Body of pancreas (tissue), 4 donors: ENCODE data around the gene HIC1. TPM values are rescaled to one million over a fixed set of nuclear protein-coding genes. Genes with fewer than 3 reads are reported as not detected.

Source experiments
- ATAC-seq: fragments of 150-250 bp; one replicate; pipeline ENCODE4 v1.9.1; 2016
- DNase-seq, 4 donors: peaks; one replicate each; pipeline ENCODE4 v3.0.0-alpha.2; 2019
- H3K27ac ChIP-seq, 4 donors: fragments of 200-600 bp; sonication (generic); 1 replicate in 3 of 4; 2 replicates in 1 of 4; pipeline versions ENCODE4 v1.5.1 to v1.6.1; 2016 to 2019; ENCODE audit warnings: mild to moderate bottlenecking in 1 of 4, mixed read lengths in 1 of 4, moderate library complexity in 1 of 4
- H3K27me3 ChIP-seq, 2 donors: fragments of 200-600 bp; sonication (generic); one replicate each; pipeline ENCODE4 v1.6.0; 2016; ENCODE audit warnings: mild to moderate bottlenecking in 1 of 2
- H3K36me3 ChIP-seq, 2 donors: fragments of 200-600 bp; sonication (generic); replicated peaks in 1 of 2; 2 replicates each; pipeline ENCODE4 v1.5.1; 2016; ENCODE audit warnings: low read depth in 2 of 2; ENCODE audit not compliant: insufficient read depth in 1 of 2
- H3K4me1 ChIP-seq: fragments of 200-600 bp; sonication (generic); one replicate; pipeline ENCODE4 v1.6.0; 2016
- H3K4me3 ChIP-seq, 2 donors: fragments of 200-600 bp; sonication (generic); 1 replicate in 1 of 2; 2 replicates in 1 of 2; pipeline ENCODE4 v1.5.1; 2016 to 2019
- H3K9me3 ChIP-seq, 3 donors: fragments of 200-600 bp; sonication (generic); 1 replicate in 2 of 3; 2 replicates in 1 of 3; pipeline ENCODE4 v1.5.1; 2016
- POLR2A ChIP-seq, 3 donors: fragments of 450-650 bp; IDR thresholded peaks; one replicate each; pipeline ENCODE4 v1.6.1; 2016; ENCODE audit warnings: antibody characterized with exemption in 3 of 3, mild to moderate bottlenecking in 2 of 3
- WGBS, 2 donors: methylation state at CpG; one replicate each; pipeline ENCODE4 v1.1.5; 2017; 5-methylcytosine and 5-hydroxymethylcytosine counted together
- intact Hi-C: fragments of 100-400 bp; cut with DNase I; formaldehyde crosslinking; loops from one replicate; pipeline ENCODE4 v1.15.1; 2023
- total RNA-seq, 2 donors: library from RNA; depleted of rRNA; stranded (reverse); fragments of >200 nt; gene quantifications; one replicate each; pipeline ENCODE4 v1.1.0, GENCODE V29; 2016
- TF ChIP-seq, protein P1 (sequence below), 7 experiments: fragments of 450-650 bp in 4 of 7; fragments of 200-600 bp in 3 of 7; sonication (generic) in 3 of 7; IDR thresholded peaks; one replicate each; pipeline ENCODE4 v1.5.1; 2016 to 2019; ENCODE audit warnings: antibody characterized with exemption in 7 of 7

HIC1 gene
- total RNA-seq, 2 donors from 2014 or later = 9.6 to 18.1 TPM

DNA sequence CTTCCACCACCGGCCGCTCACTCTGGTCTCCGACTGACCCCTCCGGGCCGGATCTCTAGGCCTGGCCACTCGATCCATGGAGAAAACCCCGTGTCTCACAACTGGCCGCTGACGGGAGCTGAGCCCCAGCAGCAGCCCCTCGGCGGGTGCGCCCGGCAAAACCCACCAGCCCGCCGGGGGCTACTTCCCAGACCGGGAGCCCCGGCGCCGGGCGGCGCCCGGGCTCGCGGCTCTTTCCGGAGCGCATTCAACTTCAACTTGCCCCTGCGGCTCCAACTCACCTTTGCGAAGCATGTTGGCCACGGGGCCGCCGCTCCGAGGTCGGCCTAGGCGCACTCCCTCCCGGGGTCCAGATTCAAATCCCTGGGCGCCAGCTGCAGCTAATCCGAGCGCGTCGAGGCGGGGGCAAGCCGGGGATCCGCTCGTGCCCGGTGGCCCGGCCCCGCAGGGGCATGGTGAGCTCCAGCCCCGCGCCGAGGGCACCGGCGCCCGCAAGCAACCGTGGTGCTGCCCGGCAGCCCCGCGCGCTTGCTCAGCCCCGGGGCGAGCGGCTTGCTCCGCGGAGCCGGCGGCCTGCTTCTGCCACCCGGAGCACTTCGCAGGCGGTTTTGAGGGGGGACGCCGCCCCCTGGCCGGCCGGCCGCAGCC is 30.2 kb upstream of the HIC1 start:
- Histone ChIP-seq H3K36me3 (no peaks in the 10 kb centered on the region), H3K4me3 (peak overlapping the region; percentile 9 to 29), H3K27me3 (no peaks in the 10 kb centered on the region), H3K4me1 (peaks cover 33% of the 10 kb centered on the region), H3K27ac (peak overlapping the region in 3 of 4 donors; percentile 47 to 72 (median 53)), H3K9me3 (no peaks in the 10 kb centered on the region)
- DNase-seq = no peak
- intact Hi-C loops = loop anchor here (5.0 kb wide), 1 partner anchor 117 kb away; no protein-coding TSS in a partner anchor
- 0 to 1% methylated on average over 3 to 61 of the region's 73 CpGs for WGBS, 2 donors
- no peak for ATAC-seq
- TF ChIP-seq, protein P1, sequence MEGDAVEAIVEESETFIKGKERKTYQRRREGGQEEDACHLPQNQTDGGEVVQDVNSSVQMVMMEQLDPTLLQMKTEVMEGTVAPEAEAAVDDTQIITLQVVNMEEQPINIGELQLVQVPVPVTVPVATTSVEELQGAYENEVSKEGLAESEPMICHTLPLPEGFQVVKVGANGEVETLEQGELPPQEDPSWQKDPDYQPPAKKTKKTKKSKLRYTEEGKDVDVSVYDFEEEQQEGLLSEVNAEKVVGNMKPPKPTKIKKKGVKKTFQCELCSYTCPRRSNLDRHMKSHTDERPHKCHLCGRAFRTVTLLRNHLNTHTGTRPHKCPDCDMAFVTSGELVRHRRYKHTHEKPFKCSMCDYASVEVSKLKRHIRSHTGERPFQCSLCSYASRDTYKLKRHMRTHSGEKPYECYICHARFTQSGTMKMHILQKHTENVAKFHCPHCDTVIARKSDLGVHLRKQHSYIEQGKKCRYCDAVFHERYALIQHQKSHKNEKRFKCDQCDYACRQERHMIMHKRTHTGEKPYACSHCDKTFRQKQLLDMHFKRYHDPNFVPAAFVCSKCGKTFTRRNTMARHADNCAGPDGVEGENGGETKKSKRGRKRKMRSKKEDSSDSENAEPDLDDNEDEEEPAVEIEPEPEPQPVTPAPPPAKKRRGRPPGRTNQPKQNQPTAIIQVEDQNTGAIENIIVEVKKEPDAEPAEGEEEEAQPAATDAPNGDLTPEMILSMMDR (IDR thresholded peaks at IDR 0.05) = no peak
- no peak for TF ChIP-seq POLR2A (IDR thresholded peaks at IDR 0.05)

- Histone ChIP-seq H3K27ac (peak within 1 kb of the TSS in 3 of 4 donors; percentile 53 to 72 (median 69)), H3K27me3 (no peaks in the 10 kb centered on the region), H3K4me1 (peaks cover 34% of the 10 kb centered on the region), H3K4me3 (peak within 1 kb of the TSS; percentile 21 to 29), H3K36me3 (no peaks in the 10 kb centered on the region), H3K9me3 (no peaks in the 10 kb centered on the region)
- 0 to 2% methylated on average over 11 to 46 of the region's 47 CpGs for WGBS, 2 donors
- intact Hi-C loops = loop anchor here (5.0 kb wide), 1 partner anchor 118 kb away; no protein-coding TSS in a partner anchor
- DNase-seq (peak; percentile 64 to 78 (median 76)), ATAC-seq (peak; percentile 51)
- TF ChIP-seq POLR2A (IDR thresholded peaks at IDR 0.05) = peak in 2 of 3 donors; percentile 18 to 47
- TF ChIP-seq, protein P1 (IDR thresholded peaks at IDR 0.05) = no peak
Observed at GRCh38 chr17:2025220-2025621, 29.7 kb upstream of the HIC1 start, which contains the start of gene RTN4RL1. RTN4RL1 (minus strand) TSS chr17:2025334; CDS start chr17:2024865, 469 bp downstream.

GRCh38 chr17:2025622-2026309 is 29.1 kb upstream of the HIC1 start:
- WGBS, 2 donors = 0 to 1% methylated on average over 17 to 55 of the region's 55 CpGs
- intact Hi-C loops = loop anchor here (5.0 kb wide), 1 partner anchor 118 kb away; no protein-coding TSS in a partner anchor
- peak; percentile 58 for ATAC-seq
- Histone ChIP-seq H3K4me1 (peaks cover 37% of the 10 kb centered on the region), H3K9me3 (no peaks in the 10 kb centered on the region), H3K36me3 (no peaks in the 10 kb centered on the region), H3K4me3 (peak overlapping the region; percentile 9 to 29), H3K27ac (peak overlapping the region in 3 of 4 donors; percentile 53 to 72 (median 69)), H3K27me3 (no peaks in the 10 kb centered on the region)
- TF ChIP-seq POLR2A (IDR thresholded peaks at IDR 0.05) = no peak
- TF ChIP-seq, protein P1 (IDR thresholded peaks at IDR 0.05) = peak; percentile 44 to 88 (median 85)
- DNase-seq = peak; percentile 82 to 85 (median 84)

GRCh38 chr17:2027528-2028233 is 27.2 kb upstream of the HIC1 start:
- Histone ChIP-seq H3K4me1 (peaks cover 54% of the 10 kb centered on the region), H3K36me3 (no peaks in the 10 kb centered on the region), H3K27ac (no peak overlapping the region), H3K27me3 (no peaks in the 10 kb centered on the region), H3K4me3 (no peak overlapping the region), H3K9me3 (no peaks in the 10 kb centered on the region)
- 38 to 56% methylated on average over 10 to 11 of the region's 11 CpGs for WGBS, 2 donors
- no peak for ATAC-seq
- no peak for TF ChIP-seq POLR2A (IDR thresholded peaks at IDR 0.05)
- TF ChIP-seq, protein P1 (IDR thresholded peaks at IDR 0.05) = no peak
- no peak for DNase-seq
- intact Hi-C loops = loop anchor here (5.0 kb wide), 1 partner anchor 120 kb away; no protein-coding TSS in a partner anchor
